AG09309 (cell line): ENCODE measurements around the gene OOSP1.

Experiments used
- DNase-seq: peaks from one replicate; pipeline ENCODE4 v3.0.0-alpha.2; 2010; ENCODE audit warnings: low read depth
- H3K4me3 ChIP-seq: 2 replicates; pipeline ENCODE4 v1.5.1; 2011; ENCODE audit warnings: mild to moderate bottlenecking, low read depth, low read length, moderate library complexity; ENCODE audit not compliant: control insufficient read depth
- CTCF ChIP-seq: IDR thresholded peaks from 2 replicates; pipeline ENCODE4 v1.5.1; 2011; ENCODE audit warnings: mild to moderate bottlenecking, low read depth, low read length, inconsistent platforms; ENCODE audit not compliant: insufficient read depth, control insufficient read depth; ENCODE audit errors: missing control alignments

The OOSP1 gene

GRCh38 chr11:59938132-59938531 lies at the start of gene OOSP1:
OOSP1 (plus strand) TSS chr11:59938432; CDS start chr11:59938455, 23 bp downstream.
- no peak for DNase-seq
- no peak for TF ChIP-seq CTCF
- H3K4me3 ChIP-seq = no peak within 1 kb of the TSS

GRCh38 chr11:59891781-59892181 lies 46.5 kb upstream of the OOSP1 start:
- TF ChIP-seq CTCF = no peak
- DNase-seq = no peak
- H3K4me3 ChIP-seq = no peak overlapping the region

- H3K4me3 ChIP-seq = no peak overlapping the region
- no peak for DNase-seq
- no peak for TF ChIP-seq CTCF
Observed at GRCh38 chr11:59894616-59895015, 43.6 kb upstream of the OOSP1 start.

GRCh38 chr11:59898046-59898445 lies 40.2 kb upstream of the OOSP1 start:
- no peak overlapping the region for H3K4me3 ChIP-seq
- DNase-seq = no peak
- no peak for TF ChIP-seq CTCF

- no peak for DNase-seq
Observed at GRCh38 chr11:59898650-59899049, 39.6 kb upstream of the OOSP1 start.

GRCh38 chr11:59899532-59899931 lies 38.7 kb upstream of the OOSP1 start:
- H3K4me3 ChIP-seq = no peak overlapping the region
- DNase-seq = no peak
- no peak for TF ChIP-seq CTCF

More at GRCh38 chr11:59898650-59899049, 39.6 kb upstream of the OOSP1 start:
- TF ChIP-seq CTCF = no peak
- H3K4me3 ChIP-seq = no peak overlapping the region
